Choroid plexus epithelial cell (primary cell): ENCODE data around the gene SLC4A7.
A peak's percentile ranks its signal among the peaks of the same experiment; 100 is the strongest.
"Not testable (repeated sequence)": the region's sequence is repeated elsewhere in the genome, so short reads cannot be mapped to it uniquely, and the experiment has no call there.

ENCODE experiments used
- DNase-seq: peaks from one replicate; pipeline ENCODE4 v3.0.0-alpha.2; 2010; ENCODE audit warnings: low read depth
- H3K4me3 ChIP-seq: 2 replicates; pipeline ENCODE4 v1.5.1; 2011; ENCODE audit warnings: low read depth, mild to moderate bottlenecking, control low read depth, low read length, moderate library complexity
- CTCF ChIP-seq: conservative IDR thresholded peaks from 2 replicates; pipeline ENCODE4 v1.5.1; 2011; ENCODE audit warnings: low read depth, mild to moderate bottlenecking, control low read depth, inconsistent platforms, low read length, moderate library complexity

SLC4A7 gene

GRCh38 chr3:27429909-27430308 lies 54.3 kb downstream of the SLC4A7 start:
- H3K4me3 ChIP-seq, result no peak overlapping the region
- DNase-seq, result no peak
- no peak for TF ChIP-seq CTCF

- DNase-seq, result no peak
- H3K4me3 ChIP-seq, result no peak overlapping the region
- no peak for TF ChIP-seq CTCF
Observed at GRCh38 chr3:27428446-27428845, 55.7 kb downstream of the SLC4A7 start.

- DNase-seq, result no peak
- no peak for TF ChIP-seq CTCF
- H3K4me3 ChIP-seq, result no peak overlapping the region
Observed at GRCh38 chr3:27426926-27427325, 57.3 kb downstream of the SLC4A7 start.

- no peak overlapping the region for H3K4me3 ChIP-seq
- DNase-seq, result no peak
- TF ChIP-seq CTCF, result no peak
Observed at GRCh38 chr3:27425896-27426565, 58.2 kb downstream of the SLC4A7 start.

- DNase-seq, H3K4me3 ChIP-seq: not testable (repeated sequence)
Observed at GRCh38 chr3:27424812-27425521, 59.2 kb downstream of the SLC4A7 start.

- H3K4me3 ChIP-seq, result no peak overlapping the region
- peak; percentile 83 for DNase-seq
- no peak for TF ChIP-seq CTCF
Observed at GRCh38 chr3:27423463-27423862, 60.7 kb downstream of the SLC4A7 start.

GRCh38 chr3:27422617-27423016 lies 61.6 kb downstream of the SLC4A7 start:
- no peak for DNase-seq
- H3K4me3 ChIP-seq, result no peak overlapping the region
- TF ChIP-seq CTCF, result no peak
